Heart right ventricle (tissue), 16 donors: Measurements from ENCODE around the gene DHRS4. TPM values are rescaled to one million over a fixed set of nuclear protein-coding genes. Genes with fewer than 3 reads are reported as not detected.
A peak's percentile ranks its signal among the peaks of the same experiment; 100 is the strongest.
"Not testable (repeated sequence)": the region's sequence is repeated elsewhere in the genome, so short reads cannot be mapped to it uniquely, and the experiment has no call there.

Experiments used
- ATAC-seq, 8 donors: fragments of 200-7000 bp; cut with Tn5 transposase; one replicate each; pipeline ENCODE4 v1.9.1; 2020; ENCODE audit warnings: mild to moderate bottlenecking in 8 of 8, moderate library complexity in 8 of 8, moderate number of reproducible peaks in 1 of 8
- DNase-seq, 2 donors: peaks; one replicate each; pipeline ENCODE4 v3.0.0-alpha.2; 2020
- H3K27ac ChIP-seq, 10 donors: fragments of 200-600 bp; sonication (generic) in 2 of 10; one replicate each; pipeline versions ENCODE4 v1.5.0 to v1.8.0; 2020 to 2022; ENCODE audit warnings: mild to moderate bottlenecking in 3 of 10
- H3K27me3 ChIP-seq, 7 donors: fragments of 200-600 bp; one replicate each; pipeline ENCODE4 v1.8.0; 2021 to 2022; ENCODE audit warnings: mild to moderate bottlenecking in 2 of 7
- H3K36me3 ChIP-seq, 9 donors: fragments of 200-600 bp; sonication (generic) in 1 of 9; one replicate each; pipeline versions ENCODE4 v1.5.0 to v1.8.0; 2020 to 2022; ENCODE audit warnings: mild to moderate bottlenecking in 2 of 9
- H3K4me1 ChIP-seq, 9 donors: fragments of 200-600 bp; sonication (generic) in 1 of 9; one replicate each; pipeline versions ENCODE4 v1.5.0 to v1.8.0; 2020 to 2022; ENCODE audit warnings: mild to moderate bottlenecking in 4 of 9
- H3K4me3 ChIP-seq, 10 donors: fragments of 200-600 bp; sonication (generic) in 2 of 10; one replicate each; pipeline versions ENCODE4 v1.5.0 to v1.8.0; 2020 to 2022; ENCODE audit warnings: mild to moderate bottlenecking in 7 of 10, moderate library complexity in 2 of 10
- H3K9me3 ChIP-seq, 11 donors: fragments of 200-600 bp in 10 of 11; sonication (generic) in 2 of 11; one replicate each; pipeline versions ENCODE4 v1.5.0 to v1.8.0; 2013 to 2022; ENCODE audit warnings: mild to moderate bottlenecking in 2 of 11, control low read depth in 1 of 11, moderate library complexity in 1 of 11
- WGBS, 2 donors: extraction: QIAGEN DNeasy Blood & Tissue Kit; methylation state at CpG; one replicate each; pipeline ENCODE4 v1.1.7; 2013; ENCODE audit warnings: inconsistent platforms in 1 of 2; 5-methylcytosine and 5-hydroxymethylcytosine counted together
- intact Hi-C, 10 donors: fragments of 100-400 bp; cut with DNase I; formaldehyde crosslinking; loops; one replicate each; pipeline versions ENCODE4 v1.11.1 to v1.14.2; 2022
- polyA plus RNA-seq, 2 donors: library from polyadenylated mRNA; stranded (reverse); fragments of 200-250 nt; gene quantifications; one replicate each; pipeline ENCODE4 v1.2.3, GENCODE V29; 2013
- total RNA-seq, 10 donors: library from RNA; stranded (reverse); fragmentation: NEBNext Ultra II Directional in 3 of 10; extraction: Animal tissue kit (Norgen Biotek cat#: 25700) in 3 of 10; gene quantifications; one replicate each; pipeline versions ENCODE4 v1.2.1 to v1.2.4, GENCODE V29; 2021 to 2023
- TF ChIP-seq, protein P1 (sequence below), 9 donors: fragments of 200-600 bp; sonication (generic) in 2 of 9; IDR thresholded peaks; one replicate each; pipeline versions ENCODE4 v1.5.0 to v1.8.0; 2021 to 2022; ENCODE audit warnings: antibody characterized with exemption in 9 of 9, mild to moderate bottlenecking in 5 of 9, moderate library complexity in 1 of 9
- donor health status: Arrhythmogenic right ventricular cardiomyopathy.
- donor health status: ischemic (EF 13 %, LVEDD 7.1; RV severe dilation, severe dysfunction).
- donor health status: healthy with polysubstance abuse.
- donor health status: DM: no; HTN: yes; CAD: no.
- donor health status: DM: no; HTN: no; CAD: no.
- donor health status: ischemic (EF 25% LVEDD 6.9; RV normal size, moderate dysfunction).
- donor health status: ischemic (EF 25% LVEDD 5.7; RV mildly dilated, moderate dysfunction).
- donor health status: healthy.
- donor health status: DM: yes; HTN: yes; CAD: no.
- donor health status: Ischemic cardiomyopathy.
- donor health status: ischemic (EF 35%, LVEDD 5.7; RV mildly dilated, moderate dysfunction).
- donor health status: nonischemic (EF 11% LVEDD 7.7; RV severe dilation, severe dysfunction).
- donor health status: DM: yes; HTN: yes; CAD: no.
- donor health status: PGD.
- donor health status: ischemic (EF 29% LVEDD 5.4; RV normal size, mild dysfunction).
- donor health status: nonischemic (EF 23%, LVEDD 6.1; RV moderate dilation, normal function).

DHRS4 gene
- total and polyA plus RNA-seq, 12 donors: 24.9 to 66.7 (median 30.9) TPM

DNA sequence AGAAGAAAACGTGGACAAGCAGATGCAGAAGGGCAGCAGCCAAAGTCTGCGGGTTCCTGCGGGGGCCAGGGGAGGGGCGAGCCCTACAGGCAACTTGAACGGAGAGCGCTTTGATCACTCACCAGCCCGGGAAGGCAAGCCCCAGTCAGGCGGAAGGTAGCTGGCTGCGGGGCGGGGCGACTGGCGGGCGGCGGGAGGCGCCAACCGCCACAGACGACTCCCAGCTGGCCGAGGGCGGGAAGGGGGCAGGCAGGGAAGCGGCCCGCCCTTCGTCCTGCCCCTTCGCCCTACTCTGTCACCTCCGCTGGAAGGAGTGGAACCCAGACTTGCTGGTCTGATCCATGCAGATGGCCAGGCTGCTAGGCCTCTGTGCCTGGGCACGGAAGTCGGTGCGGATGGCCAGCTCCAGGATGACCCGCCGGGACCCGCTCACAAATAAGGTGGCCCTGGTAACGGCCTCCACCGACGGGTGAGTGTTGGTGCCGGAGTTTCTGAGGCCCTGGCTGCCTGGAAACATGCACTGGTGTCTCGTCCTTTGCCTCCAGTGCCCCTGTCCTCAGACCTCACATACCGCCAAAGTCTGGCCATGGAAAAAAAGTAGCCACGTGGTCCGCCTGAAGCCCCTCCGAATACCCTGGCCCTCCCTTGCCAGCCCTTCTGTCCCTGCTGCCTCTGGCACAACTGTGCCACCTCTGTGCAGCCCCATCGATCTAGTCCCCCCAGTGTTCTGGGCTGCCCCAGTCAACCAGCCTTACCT is 35.2 kb downstream of the DHRS4 start, which contains the start of gene DHRS4L2:
TSS of gene DHRS4L2 (plus strand) at position 323 of the 757 bp plus-strand sequence. CDS start at position 342, 19 bp downstream.
- DNase-seq: peak; percentile 86 to 89
- ATAC-seq: peak; percentile 95 to 99 (median 96)
- H3K27ac ChIP-seq: peak within 1 kb of the TSS in 9 of 10 donors; percentile 47 to 84 (median 80)
- not testable (repeated sequence) for H3K36me3 ChIP-seq, H3K9me3 ChIP-seq, H3K27me3 ChIP-seq
- H3K4me3 ChIP-seq: peak within 1 kb of the TSS in 9 of 10 donors; percentile 41 to 69 (median 52)
- WGBS, 2 donors: 7 to 12% methylated on average over 38 to 40 of the region's 40 CpGs
- intact Hi-C loops: loop anchor here in 4 of 10 donors (5.0 to 10.0 kb wide), 4 partner anchors 49 to 116 kb away; partner anchors contain the start of gene PCK2 (in 1 of the 4)
- TF ChIP-seq, protein P1, sequence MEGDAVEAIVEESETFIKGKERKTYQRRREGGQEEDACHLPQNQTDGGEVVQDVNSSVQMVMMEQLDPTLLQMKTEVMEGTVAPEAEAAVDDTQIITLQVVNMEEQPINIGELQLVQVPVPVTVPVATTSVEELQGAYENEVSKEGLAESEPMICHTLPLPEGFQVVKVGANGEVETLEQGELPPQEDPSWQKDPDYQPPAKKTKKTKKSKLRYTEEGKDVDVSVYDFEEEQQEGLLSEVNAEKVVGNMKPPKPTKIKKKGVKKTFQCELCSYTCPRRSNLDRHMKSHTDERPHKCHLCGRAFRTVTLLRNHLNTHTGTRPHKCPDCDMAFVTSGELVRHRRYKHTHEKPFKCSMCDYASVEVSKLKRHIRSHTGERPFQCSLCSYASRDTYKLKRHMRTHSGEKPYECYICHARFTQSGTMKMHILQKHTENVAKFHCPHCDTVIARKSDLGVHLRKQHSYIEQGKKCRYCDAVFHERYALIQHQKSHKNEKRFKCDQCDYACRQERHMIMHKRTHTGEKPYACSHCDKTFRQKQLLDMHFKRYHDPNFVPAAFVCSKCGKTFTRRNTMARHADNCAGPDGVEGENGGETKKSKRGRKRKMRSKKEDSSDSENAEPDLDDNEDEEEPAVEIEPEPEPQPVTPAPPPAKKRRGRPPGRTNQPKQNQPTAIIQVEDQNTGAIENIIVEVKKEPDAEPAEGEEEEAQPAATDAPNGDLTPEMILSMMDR (IDR thresholded peaks at IDR 0.05): peak in 2 of 9 donors; percentile 9 to 18
- peaks cover 0 to 43% (median 13%) of the 10 kb centered on the region in 9 donors for H3K4me1 ChIP-seq

DNA sequence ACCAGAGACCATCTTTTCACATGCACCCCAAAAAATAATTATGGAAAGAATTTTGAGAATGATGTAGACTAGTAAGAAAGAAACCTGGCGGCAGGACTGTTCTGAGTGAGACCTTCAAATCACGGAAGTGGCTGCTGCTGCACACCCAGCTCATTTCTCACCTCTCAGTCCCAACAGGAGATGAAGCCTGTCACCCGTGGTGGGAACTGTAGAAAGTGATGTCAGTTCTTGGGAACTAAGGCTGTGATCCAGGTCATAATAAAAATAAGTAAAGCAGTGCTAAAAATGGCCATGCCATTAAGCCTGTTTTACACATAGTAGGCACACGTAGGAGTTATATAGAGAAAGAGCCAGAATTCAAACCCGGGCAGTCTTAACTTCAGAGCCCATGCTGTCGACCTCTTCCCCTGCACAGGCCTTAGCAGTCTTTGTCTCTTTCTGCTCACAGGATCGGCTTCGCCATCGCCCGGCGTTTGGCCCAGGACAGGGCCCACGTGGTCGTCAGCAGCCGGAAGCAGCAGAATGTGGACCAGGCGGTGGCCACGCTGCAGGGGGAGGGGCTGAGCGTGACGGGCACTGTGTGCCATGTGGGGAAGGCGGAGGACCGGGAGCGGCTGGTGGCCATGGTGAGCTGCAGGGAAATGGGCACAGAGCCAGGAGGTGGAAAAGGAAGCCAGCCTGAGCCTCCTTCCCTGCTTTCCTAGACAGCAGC is 36.3 kb downstream of the DHRS4 start:
- H3K36me3 ChIP-seq, H3K27me3 ChIP-seq, H3K4me3 ChIP-seq, H3K9me3 ChIP-seq: not testable (repeated sequence)
- WGBS, 2 donors: 69 to 75% methylated on average over 21 of the region's 21 CpGs
- peak in 1 of 2 donors; percentile 44 for DNase-seq
- intact Hi-C loops: loop anchor here in 4 of 10 donors (5.0 to 10.0 kb wide), 4 partner anchors 47 to 115 kb away; partner anchors contain the start of gene PCK2 (in 1 of the 4)
- peak overlapping the region in 1 of 10 donors; percentile 80 for H3K27ac ChIP-seq
- peaks cover 0 to 39% (median 13%) of the 10 kb centered on the region in 9 donors for H3K4me1 ChIP-seq
- peak in 2 of 8 donors; percentile 9 to 11 for ATAC-seq

DNA sequence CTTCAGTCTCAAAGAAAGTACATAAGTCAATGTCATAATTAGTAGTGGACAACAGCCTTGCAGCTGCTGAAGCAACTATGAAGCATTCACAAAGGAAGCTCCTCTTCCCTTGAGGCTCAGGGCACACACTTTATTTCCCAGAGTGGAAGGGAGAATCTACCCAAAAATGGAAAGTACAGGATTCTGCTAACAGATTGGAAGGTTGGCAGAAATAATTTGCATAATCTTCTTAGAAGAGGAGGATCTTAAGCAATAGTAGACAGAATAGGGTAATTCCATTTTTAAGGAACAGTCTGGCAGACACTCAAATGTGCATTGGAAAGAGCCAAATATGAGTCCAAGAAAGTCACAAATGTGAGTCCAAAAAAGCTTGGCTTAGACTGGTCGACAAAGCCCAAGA is 37.4 kb downstream of the DHRS4 start:
- peaks cover 0 to 31% (median 13%) of the 10 kb centered on the region in 9 donors for H3K4me1 ChIP-seq
- H3K36me3 ChIP-seq, ATAC-seq, H3K27ac ChIP-seq, H3K27me3 ChIP-seq, H3K9me3 ChIP-seq, H3K4me3 ChIP-seq, DNase-seq, intact Hi-C loops: not testable (repeated sequence)
- 84 to 92% methylated on average over 1 of the region's 1 CpG for WGBS, 2 donors

DNA sequence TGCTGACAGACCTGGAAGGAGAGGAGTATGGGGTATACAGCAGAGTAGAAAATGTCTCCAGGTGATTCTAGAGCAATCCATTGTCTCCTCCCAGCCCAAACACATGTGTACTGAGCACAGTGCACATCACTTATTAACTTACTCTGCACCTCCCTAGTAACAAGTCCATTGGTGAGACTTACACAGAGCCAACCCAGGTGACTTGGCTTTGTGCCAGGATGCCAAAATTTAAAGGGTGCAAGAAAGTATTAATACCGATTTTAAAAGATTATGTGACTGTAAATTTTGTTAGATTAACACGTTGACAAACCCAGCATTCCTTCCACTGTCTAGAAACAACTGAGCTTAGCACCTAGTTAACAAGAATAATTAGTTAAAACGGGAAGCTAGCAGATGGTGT is 39.5 kb downstream of the DHRS4 start:
- H3K27me3 ChIP-seq, H3K4me3 ChIP-seq, ATAC-seq, H3K27ac ChIP-seq, H3K36me3 ChIP-seq, intact Hi-C loops, DNase-seq, H3K9me3 ChIP-seq: not testable (repeated sequence)
- 80 to 88% methylated on average over 3 of the region's 3 CpGs for WGBS, 2 donors
- peaks cover 0 to 21% (median 13%) of the 10 kb centered on the region in 9 donors for H3K4me1 ChIP-seq

DNA sequence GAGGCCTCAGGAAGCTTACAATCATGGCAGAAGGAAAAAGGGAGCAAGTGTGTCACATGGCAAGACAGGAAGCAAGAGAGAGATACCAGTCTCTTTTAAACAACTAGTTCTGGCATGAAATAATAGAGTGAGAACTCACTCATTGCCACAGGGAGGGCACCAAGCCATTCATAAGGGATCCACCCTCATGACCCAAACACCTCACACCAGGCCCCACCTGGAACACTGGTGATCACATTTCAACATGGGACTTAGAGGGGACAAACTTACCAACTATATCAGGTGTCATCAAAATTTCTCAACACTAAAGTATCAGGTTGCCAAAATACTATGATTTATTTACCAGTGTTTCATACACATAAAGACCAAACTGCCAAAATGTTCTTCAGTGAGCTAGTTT is 42.4 kb downstream of the DHRS4 start:
- intact Hi-C loops, ATAC-seq, DNase-seq, H3K27me3 ChIP-seq, H3K9me3 ChIP-seq, H3K27ac ChIP-seq, H3K36me3 ChIP-seq, H3K4me1 ChIP-seq, H3K4me3 ChIP-seq: not testable (repeated sequence)

DNA sequence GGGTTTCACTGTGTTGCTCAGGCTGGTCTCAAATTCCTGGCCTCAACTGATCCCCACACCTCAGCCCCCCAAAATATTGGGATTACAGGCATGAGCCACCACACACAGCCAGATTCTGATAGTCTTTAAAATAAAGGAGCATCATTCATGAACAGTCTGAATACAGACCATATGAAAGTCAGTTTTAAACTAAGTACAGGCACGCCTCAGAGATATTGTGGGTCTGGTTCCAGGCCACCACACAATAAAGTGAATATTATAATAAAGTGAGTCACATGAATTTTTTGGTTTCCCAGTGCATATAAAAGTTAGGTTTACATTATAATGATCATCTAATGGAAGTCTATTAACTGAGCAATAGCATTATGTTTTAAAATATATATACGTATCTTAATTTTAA is 43.3 kb downstream of the DHRS4 start:
- intact Hi-C loops, H3K36me3 ChIP-seq, H3K27ac ChIP-seq, H3K27me3 ChIP-seq, H3K4me1 ChIP-seq, DNase-seq, ATAC-seq, H3K4me3 ChIP-seq, H3K9me3 ChIP-seq: not testable (repeated sequence)
- 86 to 98% methylated on average over 1 of the region's 2 CpGs for WGBS, 2 donors

DNA sequence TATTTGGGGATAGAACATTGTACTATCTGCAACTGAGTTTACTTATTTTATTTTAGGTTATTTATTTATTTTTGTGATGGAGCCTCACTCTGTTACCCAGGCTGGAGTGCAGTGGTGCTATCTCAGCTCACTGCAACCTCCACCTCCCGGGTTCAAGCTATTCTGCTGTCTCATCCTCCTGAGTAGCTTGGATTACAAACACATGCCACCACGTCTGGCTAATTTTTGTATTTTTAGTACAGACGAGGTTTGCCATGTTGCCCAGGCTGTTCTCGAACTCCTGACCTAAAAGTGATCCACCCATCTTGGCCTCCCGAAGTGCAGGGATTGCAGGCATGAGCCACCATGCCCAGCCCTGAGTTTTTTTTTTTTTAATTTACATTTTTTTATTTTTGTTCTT is 46.1 kb downstream of the DHRS4 start:
- H3K27ac ChIP-seq, intact Hi-C loops, DNase-seq, ATAC-seq, H3K4me1 ChIP-seq, H3K27me3 ChIP-seq, H3K9me3 ChIP-seq, H3K36me3 ChIP-seq, H3K4me3 ChIP-seq: not testable (repeated sequence)
- WGBS, 2 donors: 76 to 86% methylated on average over 1 of the region's 5 CpGs

DNA sequence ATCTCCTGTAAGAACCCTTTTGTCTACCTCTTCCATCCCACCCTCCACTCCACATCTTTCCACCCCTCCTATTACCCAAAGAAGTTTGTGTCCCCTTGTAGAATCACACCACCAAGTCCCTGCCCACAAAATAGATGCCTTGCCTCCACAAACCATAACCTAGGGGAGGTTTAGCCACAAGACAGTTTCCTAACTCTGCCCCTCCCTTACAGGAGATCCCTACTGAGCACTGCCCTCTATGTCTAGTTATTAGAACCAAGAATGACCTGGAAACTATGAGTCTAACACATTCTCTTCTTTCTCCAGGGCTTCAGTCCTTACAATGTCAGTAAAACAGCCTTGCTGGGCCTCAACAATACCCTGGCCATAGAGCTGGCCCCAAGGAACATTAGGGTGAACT is 47.5 kb downstream of the DHRS4 start:
- H3K4me3 ChIP-seq, H3K4me1 ChIP-seq, DNase-seq, H3K9me3 ChIP-seq, H3K36me3 ChIP-seq, H3K27ac ChIP-seq, H3K27me3 ChIP-seq, intact Hi-C loops: not testable (repeated sequence)
- ATAC-seq: peak in 1 of 8 donors; percentile 10

DNA sequence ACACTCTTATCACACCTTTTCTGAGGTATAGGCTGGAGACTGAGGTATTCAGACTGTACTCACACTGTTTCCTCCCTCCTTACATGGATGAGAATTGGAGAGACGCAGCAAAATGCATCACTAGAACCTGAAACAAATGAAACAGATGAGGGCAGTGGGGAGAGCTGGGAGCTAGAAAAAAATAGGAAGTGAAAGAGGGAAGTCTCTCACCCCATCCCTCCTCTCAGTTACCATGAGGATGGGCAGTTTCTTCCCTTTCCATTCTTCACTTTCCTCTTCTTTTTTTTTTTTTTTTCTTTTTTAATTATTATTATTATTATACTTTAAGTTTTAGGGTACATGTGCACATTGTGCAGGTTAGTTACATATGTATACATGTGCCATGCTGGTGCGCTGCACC is 48.1 kb downstream of the DHRS4 start:
- H3K27ac ChIP-seq, DNase-seq, H3K4me3 ChIP-seq, intact Hi-C loops, H3K27me3 ChIP-seq, H3K4me1 ChIP-seq, H3K36me3 ChIP-seq, H3K9me3 ChIP-seq: not testable (repeated sequence)
- WGBS, 2 donors: 100% methylated on average over 1 of the region's 2 CpGs; no CpG with 5 or more reads in 1 of the 2 donors
- peak in 3 of 8 donors; percentile 33 to 50 (median 43) for ATAC-seq

DNA sequence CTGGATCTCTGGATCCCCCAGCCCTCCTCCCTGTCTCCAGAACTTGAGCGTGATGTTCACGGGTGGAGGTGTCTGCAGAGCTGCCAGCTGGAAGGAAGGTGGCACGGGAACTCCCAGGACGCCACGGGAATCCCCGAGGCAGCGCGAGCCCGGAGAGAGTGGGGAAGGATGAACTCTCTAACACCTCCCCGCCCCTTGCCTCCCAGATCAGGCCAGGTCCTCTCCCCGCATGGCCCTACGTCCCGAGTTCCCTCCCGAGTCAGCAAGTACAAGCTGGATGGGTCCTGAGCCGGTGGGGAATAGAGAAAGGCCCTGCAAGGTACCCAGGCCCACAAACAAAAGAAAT is 52.9 kb downstream of the DHRS4 start:
- H3K27ac ChIP-seq: peak overlapping the region in 5 of 10 donors; percentile 3 to 67 (median 58)
- intact Hi-C loops: not testable (repeated sequence)

More for the DNA sequence above, 52.9 kb downstream of the DHRS4 start:
- ATAC-seq: peak; percentile 20 to 80 (median 54)
- not testable (repeated sequence) for H3K9me3 ChIP-seq, DNase-seq, H3K4me1 ChIP-seq, H3K27me3 ChIP-seq, H3K36me3 ChIP-seq
- WGBS, 2 donors: 0 to 7% methylated on average over 1 to 6 of the region's 15 CpGs
- H3K4me3 ChIP-seq: peak overlapping the region in 9 of 10 donors; percentile 30 to 62 (median 53)
